HEK293 (cell line): Measurements from ENCODE around the gene ZFP36L1.

Experiments used
- CTCF ChIA-PET: fragments of 350-600 bp; formaldehyde crosslinking; extraction: SDS; loops from one replicate; lab custom pipeline; 2021; ENCODE audit warnings: antibody characterized with exemption; lab: Yijun Ruan, JAX
- POLR2A ChIA-PET: fragments of 300-600 bp; formaldehyde crosslinking; extraction: SDS; loops from one replicate; lab custom pipeline; 2020; ENCODE audit warnings: antibody characterized with exemption, inconsistent platforms; lab: Yijun Ruan, JAX
- H3K27ac ChIP-seq: fragments of 200-500 bp; sonication (Bioruptor generic); 2 replicates; pipeline ENCODE4 v1.5.1; 2014; ENCODE audit warnings: low read depth, low read length, control low read depth, inconsistent platforms; ENCODE audit errors: extremely low read depth
- H3K36me3 ChIP-seq, 2 experiments: fragments of 200-500 bp in 1 of 2; sonication (Bioruptor generic) in 1 of 2; 1 replicate in 1 of 2; 2 replicates in 1 of 2; pipeline ENCODE4 v1.5.1; 2014 to 2017; ENCODE audit warnings: inconsistent platforms in 2 of 2, low read length in 2 of 2; ENCODE audit not compliant: control insufficient read depth in 2 of 2, insufficient read depth in 1 of 2
- H3K4me1 ChIP-seq: fragments of 200-500 bp; sonication (Bioruptor generic); 2 replicates; pipeline ENCODE4 v1.5.1; 2014; ENCODE audit warnings: mild to moderate bottlenecking, low read length, inconsistent platforms; ENCODE audit not compliant: control insufficient read depth, insufficient read depth
- H3K4me3 ChIP-seq: 2 replicates; pipeline ENCODE4 v1.5.1; 2011; ENCODE audit warnings: low read depth, mild to moderate bottlenecking, control low read depth, low read length, moderate library complexity
- H3K9me3 ChIP-seq: fragments of 200-500 bp; sonication (Bioruptor generic); 2 replicates; pipeline ENCODE4 v1.5.1; 2014; ENCODE audit warnings: low read depth, low read length, inconsistent platforms; ENCODE audit not compliant: control insufficient read depth, insufficient read depth
- KLF7 ChIP-seq: fragments of 450-650 bp; formaldehyde crosslinking; IDR thresholded peaks from 2 replicates; pipeline ENCODE4 v1.5.1; 2016; ENCODE audit warnings: missing biosample characterization, missing genetic modification characterization, borderline replicate concordance
- PRDM1 ChIP-seq: fragments of 450-650 bp; formaldehyde crosslinking; IDR thresholded peaks from 2 replicates; pipeline ENCODE4; 2016; ENCODE audit warnings: missing biosample characterization, missing genetic modification characterization
- SCRT1 ChIP-seq: fragments of 450-650 bp; formaldehyde crosslinking; IDR thresholded peaks from 2 replicates; pipeline ENCODE4 v1.5.1; 2016; ENCODE audit warnings: missing biosample characterization, missing genetic modification characterization, borderline replicate concordance
- SCRT2 ChIP-seq: fragments of 450-650 bp; formaldehyde crosslinking; IDR thresholded peaks from 2 replicates; pipeline ENCODE4 v1.5.1; 2016; ENCODE audit warnings: missing biosample characterization, missing genetic modification characterization
- SP2 ChIP-seq: fragments of 450-650 bp; formaldehyde crosslinking; IDR thresholded peaks from 2 replicates; pipeline ENCODE4 v1.5.1; 2016; ENCODE audit warnings: missing biosample characterization, missing genetic modification characterization
- YY2 ChIP-seq: fragments of 450-650 bp; formaldehyde crosslinking; IDR thresholded peaks from 2 replicates; pipeline ENCODE4 v1.5.1; 2016; ENCODE audit warnings: missing biosample characterization, missing genetic modification characterization
- ZNF24 ChIP-seq: fragments of 450-650 bp; formaldehyde crosslinking; IDR thresholded peaks from 2 replicates; pipeline ENCODE4 v1.5.1; 2016; ENCODE audit warnings: missing biosample characterization, missing genetic modification characterization
- ZNF354C ChIP-seq: fragments of 450-650 bp; formaldehyde crosslinking; IDR thresholded peaks from 2 replicates; pipeline ENCODE4 v1.5.1; 2016; ENCODE audit warnings: missing biosample characterization, missing genetic modification characterization, low read depth, borderline replicate concordance
- ZNF404 ChIP-seq: fragments of 450-650 bp; formaldehyde crosslinking; IDR thresholded peaks from 2 replicates; pipeline ENCODE4 v1.5.1; 2017; ENCODE audit warnings: missing biosample characterization, missing genetic modification characterization
- ZNF48 ChIP-seq: fragments of 450-650 bp; formaldehyde crosslinking; IDR thresholded peaks from 2 replicates; pipeline ENCODE4 v1.5.1; 2016; ENCODE audit warnings: missing biosample characterization, missing genetic modification characterization
- ZNF521 ChIP-seq: fragments of 450-650 bp; formaldehyde crosslinking; IDR thresholded peaks from 2 replicates; pipeline ENCODE4 v1.5.1; 2017; ENCODE audit warnings: missing biosample characterization, mild to moderate bottlenecking, missing genetic modification characterization
- ZNF558 ChIP-seq: fragments of 450-650 bp; formaldehyde crosslinking; IDR thresholded peaks from 2 replicates; pipeline ENCODE4 v1.5.1; 2016; ENCODE audit warnings: missing biosample characterization, missing genetic modification characterization
- ZNF621 ChIP-seq: fragments of 450-650 bp; formaldehyde crosslinking; IDR thresholded peaks from 2 replicates; pipeline ENCODE4 v1.5.1; 2017; ENCODE audit warnings: missing biosample characterization, missing genetic modification characterization
- ZNF626 ChIP-seq: fragments of 450-650 bp; sonication (Bioruptor Pico); formaldehyde crosslinking; IDR thresholded peaks from 2 replicates; pipeline ENCODE4 v1.5.1; 2018; ENCODE audit warnings: missing biosample characterization, missing genetic modification characterization, inconsistent platforms
- ZNF654 ChIP-seq: fragments of 450-650 bp; formaldehyde crosslinking; IDR thresholded peaks from 2 replicates; pipeline ENCODE4 v1.5.1; 2016; ENCODE audit warnings: low read depth, missing biosample characterization, missing genetic modification characterization
- ZNF664 ChIP-seq: fragments of 450-650 bp; formaldehyde crosslinking; IDR thresholded peaks from 2 replicates; pipeline ENCODE4 v1.5.1; 2016; ENCODE audit warnings: missing biosample characterization, missing genetic modification characterization
- ZNF76 ChIP-seq: fragments of 450-650 bp; formaldehyde crosslinking; IDR thresholded peaks from 2 replicates; pipeline ENCODE4; 2016; ENCODE audit warnings: low read depth, missing biosample characterization, missing genetic modification characterization, borderline replicate concordance
- ZNF776 ChIP-seq: fragments of 450-650 bp; formaldehyde crosslinking; IDR thresholded peaks from 2 replicates; pipeline ENCODE4 v1.5.0; 2017; ENCODE audit warnings: missing biosample characterization, missing genetic modification characterization, borderline replicate concordance
- ZNF843 ChIP-seq: fragments of 450-650 bp; formaldehyde crosslinking; IDR thresholded peaks from 2 replicates; pipeline ENCODE4 v1.5.1; 2016; ENCODE audit warnings: missing biosample characterization, missing genetic modification characterization
- TF ChIP-seq, protein P1 (sequence below): fragments of 450-650 bp; formaldehyde crosslinking; IDR thresholded peaks from 2 replicates; pipeline ENCODE4 v1.5.1; 2016; ENCODE audit warnings: missing biosample characterization, missing genetic modification characterization
- TF ChIP-seq, protein P2 (sequence below): fragments of 450-650 bp; formaldehyde crosslinking; IDR thresholded peaks from 2 replicates; pipeline ENCODE4 v1.5.1; 2017; ENCODE audit warnings: missing biosample characterization, missing genetic modification characterization
- TF ChIP-seq, protein P3 (sequence below): fragments of 450-650 bp; formaldehyde crosslinking; IDR thresholded peaks from 2 replicates; pipeline ENCODE4 v1.5.1; 2016; ENCODE audit warnings: missing biosample characterization, missing genetic modification characterization
- TF ChIP-seq, protein P4 (sequence below): fragments of 450-650 bp; formaldehyde crosslinking; IDR thresholded peaks from 2 replicates; pipeline ENCODE4 v1.5.1; 2016; ENCODE audit warnings: missing biosample characterization, missing genetic modification characterization
- TF ChIP-seq, protein P5 (sequence below): fragments of 450-650 bp; formaldehyde crosslinking; IDR thresholded peaks from 2 replicates; pipeline ENCODE4 v1.5.1; 2017; ENCODE audit warnings: missing biosample characterization, missing genetic modification characterization
- TF ChIP-seq, protein P6 (sequence below): fragments of 450-650 bp; IDR thresholded peaks from 2 replicates; pipeline ENCODE4 v1.5.1; 2018; ENCODE audit warnings: missing biosample characterization, missing genetic modification characterization

The ZFP36L1 gene

DNA sequence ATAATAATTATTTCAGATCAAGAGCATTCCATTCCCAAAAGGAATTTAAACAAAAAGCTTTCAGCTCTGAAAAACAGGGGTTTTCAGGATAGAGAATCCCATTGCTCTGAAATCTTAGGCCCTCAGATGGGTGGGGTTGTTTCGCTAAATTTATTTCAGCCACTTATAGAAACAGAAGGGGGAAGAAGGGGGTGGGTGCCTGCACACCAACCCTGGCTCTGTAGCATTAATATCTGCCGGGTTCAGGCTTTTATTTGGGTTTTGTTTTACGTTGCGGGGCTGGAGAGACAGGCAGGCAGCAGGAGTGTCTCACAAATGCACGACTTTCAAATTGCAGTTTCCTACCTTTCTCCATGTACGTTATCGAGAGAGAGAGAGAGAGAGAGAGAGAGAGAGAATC lies 12.5 kb upstream of the ZFP36L1 start:
- H3K27ac ChIP-seq, result no peak overlapping the region
- H3K36me3 ChIP-seq, result no peaks in the 10 kb centered on the region
- peaks cover 3% of the 10 kb centered on the region; the same call in 1 of the 2 replicates for H3K4me1 ChIP-seq
- ChIA-PET CTCF (interaction anchor here (0.6 to 1.0 kb wide), 5 partner anchors 9 to 872 kb away, joined by 3 to 5 read pairs (median 3); no protein-coding TSS in a partner anchor), POLR2A (interaction anchor here (1.4 kb wide), 1 partner anchor 10 kb away, joined by 4 read pairs; no protein-coding TSS in a partner anchor)
- H3K9me3 ChIP-seq, result no peaks in the 10 kb centered on the region; the same call in 1 of the 2 replicates
- H3K4me3 ChIP-seq, result no peak overlapping the region
- TF ChIP-seq, protein P1, sequence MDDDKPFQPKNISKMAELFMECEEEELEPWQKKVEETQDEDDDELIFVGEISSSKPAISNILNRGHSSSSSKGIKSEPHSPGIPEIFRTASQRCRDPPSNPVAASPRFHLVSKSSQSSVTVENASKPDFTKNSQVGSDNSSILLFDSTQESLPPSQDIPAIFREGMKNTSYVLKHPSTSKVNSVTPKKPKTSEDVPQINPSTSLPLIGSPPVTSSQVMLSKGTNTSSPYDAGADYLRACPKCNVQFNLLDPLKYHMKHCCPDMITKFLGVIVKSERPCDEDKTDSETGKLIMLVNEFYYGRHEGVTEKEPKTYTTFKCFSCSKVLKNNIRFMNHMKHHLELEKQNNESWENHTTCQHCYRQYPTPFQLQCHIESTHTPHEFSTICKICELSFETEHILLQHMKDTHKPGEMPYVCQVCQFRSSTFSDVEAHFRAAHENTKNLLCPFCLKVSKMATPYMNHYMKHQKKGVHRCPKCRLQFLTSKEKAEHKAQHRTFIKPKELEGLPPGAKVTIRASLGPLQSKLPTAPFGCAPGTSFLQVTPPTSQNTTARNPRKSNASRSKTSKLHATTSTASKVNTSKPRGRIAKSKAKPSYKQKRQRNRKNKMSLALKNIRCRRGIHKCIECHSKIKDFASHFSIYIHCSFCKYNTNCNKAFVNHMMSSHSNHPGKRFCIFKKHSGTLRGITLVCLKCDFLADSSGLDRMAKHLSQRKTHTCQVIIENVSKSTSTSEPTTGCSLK (tag by site-specific recombination), result no peak

DNA sequence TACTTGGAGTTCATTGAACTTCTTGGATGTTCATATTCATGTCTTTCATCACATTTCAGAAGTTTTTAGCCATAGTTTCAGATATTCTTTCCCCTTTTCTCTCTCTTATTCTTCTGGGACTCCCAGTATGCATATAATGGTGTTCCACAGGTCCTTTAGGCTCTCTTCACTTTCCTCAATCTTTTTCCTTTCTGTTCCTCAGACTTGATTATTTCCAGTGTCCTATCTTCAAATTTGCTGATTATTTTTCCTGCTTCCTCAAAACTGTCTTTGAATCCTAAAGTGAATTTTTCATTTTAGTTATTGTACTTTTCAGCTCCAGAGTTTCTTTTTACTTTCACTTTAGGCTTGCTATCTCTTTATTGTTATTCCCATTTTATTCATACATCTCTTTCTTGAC lies 8.8 kb upstream of the ZFP36L1 start:
- no peak overlapping the region for H3K27ac ChIP-seq
- no peaks in the 10 kb centered on the region for H3K36me3 ChIP-seq
- POLR2A ChIA-PET, result no interaction called here
- H3K9me3 ChIP-seq, result no peaks in the 10 kb centered on the region; the same call in 1 of the 2 replicates
- CTCF ChIA-PET, result interaction anchor here (0.7 to 3.3 kb wide), 2 partner anchors 14 to 276 kb away, joined by 4 to 13 read pairs; no protein-coding TSS in a partner anchor
- H3K4me3 ChIP-seq, result no peak overlapping the region
- no peaks in the 10 kb centered on the region for H3K4me1 ChIP-seq
- TF ChIP-seq SCRT1 (tag by site-specific recombination), result peak; percentile 69
- TF ChIP-seq ZNF24 (tag by site-specific recombination), result no peak
- no peak for TF ChIP-seq ZNF626 (tag by site-specific recombination)
- TF ChIP-seq, protein P2, sequence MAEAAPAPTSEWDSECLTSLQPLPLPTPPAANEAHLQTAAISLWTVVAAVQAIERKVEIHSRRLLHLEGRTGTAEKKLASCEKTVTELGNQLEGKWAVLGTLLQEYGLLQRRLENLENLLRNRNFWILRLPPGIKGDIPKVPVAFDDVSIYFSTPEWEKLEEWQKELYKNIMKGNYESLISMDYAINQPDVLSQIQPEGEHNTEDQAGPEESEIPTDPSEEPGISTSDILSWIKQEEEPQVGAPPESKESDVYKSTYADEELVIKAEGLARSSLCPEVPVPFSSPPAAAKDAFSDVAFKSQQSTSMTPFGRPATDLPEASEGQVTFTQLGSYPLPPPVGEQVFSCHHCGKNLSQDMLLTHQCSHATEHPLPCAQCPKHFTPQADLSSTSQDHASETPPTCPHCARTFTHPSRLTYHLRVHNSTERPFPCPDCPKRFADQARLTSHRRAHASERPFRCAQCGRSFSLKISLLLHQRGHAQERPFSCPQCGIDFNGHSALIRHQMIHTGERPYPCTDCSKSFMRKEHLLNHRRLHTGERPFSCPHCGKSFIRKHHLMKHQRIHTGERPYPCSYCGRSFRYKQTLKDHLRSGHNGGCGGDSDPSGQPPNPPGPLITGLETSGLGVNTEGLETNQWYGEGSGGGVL, result no peak
- TF ChIP-seq, protein P3, sequence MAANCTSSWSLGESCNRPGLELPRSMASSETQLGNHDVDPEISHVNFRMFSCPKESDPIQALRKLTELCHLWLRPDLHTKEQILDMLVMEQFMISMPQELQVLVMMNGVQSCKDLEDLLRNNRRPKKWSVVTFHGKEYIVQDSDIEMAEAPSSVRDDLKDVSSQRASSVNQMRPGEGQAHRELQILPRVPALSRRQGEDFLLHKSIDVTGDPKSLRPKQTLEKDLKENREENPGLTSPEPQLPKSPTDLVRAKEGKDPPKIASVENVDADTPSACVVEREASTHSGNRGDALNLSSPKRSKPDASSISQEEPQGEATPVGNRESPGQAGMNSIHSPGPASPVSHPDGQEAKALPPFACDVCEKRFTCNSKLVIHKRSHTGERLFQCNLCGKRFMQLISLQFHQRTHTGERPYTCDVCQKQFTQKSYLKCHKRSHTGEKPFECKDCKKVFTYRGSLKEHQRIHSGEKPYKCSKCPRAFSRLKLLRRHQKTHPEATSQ (tag by site-specific recombination), result no peak
- TF ChIP-seq ZNF776 (tag by site-specific recombination), result no peak
- TF ChIP-seq, protein P4, sequence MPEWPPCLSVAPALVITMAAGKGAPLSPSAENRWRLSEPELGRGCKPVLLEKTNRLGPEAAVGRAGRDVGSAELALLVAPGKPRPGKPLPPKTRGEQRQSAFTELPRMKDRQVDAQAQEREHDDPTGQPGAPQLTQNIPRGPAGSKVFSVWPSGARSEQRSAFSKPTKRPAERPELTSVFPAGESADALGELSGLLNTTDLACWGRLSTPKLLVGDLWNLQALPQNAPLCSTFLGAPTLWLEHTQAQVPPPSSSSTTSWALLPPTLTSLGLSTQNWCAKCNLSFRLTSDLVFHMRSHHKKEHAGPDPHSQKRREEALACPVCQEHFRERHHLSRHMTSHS (tag by site-specific recombination), result no peak
- no peak for TF ChIP-seq KLF7 (tag by site-specific recombination)
- no peak for TF ChIP-seq ZNF621
- TF ChIP-seq ZNF664 (tag by site-specific recombination), result no peak
- no peak for TF ChIP-seq ZNF354C (tag by site-specific recombination)
- TF ChIP-seq ZNF654 (tag by site-specific recombination), result no peak
- no peak for TF ChIP-seq ZNF404 (tag by site-specific recombination)
- peak; percentile 70; the same call in 1 of the 2 replicates for TF ChIP-seq PRDM1
- TF ChIP-seq, protein P5, sequence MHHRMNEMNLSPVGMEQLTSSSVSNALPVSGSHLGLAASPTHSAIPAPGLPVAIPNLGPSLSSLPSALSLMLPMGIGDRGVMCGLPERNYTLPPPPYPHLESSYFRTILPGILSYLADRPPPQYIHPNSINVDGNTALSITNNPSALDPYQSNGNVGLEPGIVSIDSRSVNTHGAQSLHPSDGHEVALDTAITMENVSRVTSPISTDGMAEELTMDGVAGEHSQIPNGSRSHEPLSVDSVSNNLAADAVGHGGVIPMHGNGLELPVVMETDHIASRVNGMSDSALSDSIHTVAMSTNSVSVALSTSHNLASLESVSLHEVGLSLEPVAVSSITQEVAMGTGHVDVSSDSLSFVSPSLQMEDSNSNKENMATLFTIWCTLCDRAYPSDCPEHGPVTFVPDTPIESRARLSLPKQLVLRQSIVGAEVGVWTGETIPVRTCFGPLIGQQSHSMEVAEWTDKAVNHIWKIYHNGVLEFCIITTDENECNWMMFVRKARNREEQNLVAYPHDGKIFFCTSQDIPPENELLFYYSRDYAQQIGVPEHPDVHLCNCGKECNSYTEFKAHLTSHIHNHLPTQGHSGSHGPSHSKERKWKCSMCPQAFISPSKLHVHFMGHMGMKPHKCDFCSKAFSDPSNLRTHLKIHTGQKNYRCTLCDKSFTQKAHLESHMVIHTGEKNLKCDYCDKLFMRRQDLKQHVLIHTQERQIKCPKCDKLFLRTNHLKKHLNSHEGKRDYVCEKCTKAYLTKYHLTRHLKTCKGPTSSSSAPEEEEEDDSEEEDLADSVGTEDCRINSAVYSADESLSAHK (tag by site-specific recombination), result no peak
- TF ChIP-seq, protein P6, sequence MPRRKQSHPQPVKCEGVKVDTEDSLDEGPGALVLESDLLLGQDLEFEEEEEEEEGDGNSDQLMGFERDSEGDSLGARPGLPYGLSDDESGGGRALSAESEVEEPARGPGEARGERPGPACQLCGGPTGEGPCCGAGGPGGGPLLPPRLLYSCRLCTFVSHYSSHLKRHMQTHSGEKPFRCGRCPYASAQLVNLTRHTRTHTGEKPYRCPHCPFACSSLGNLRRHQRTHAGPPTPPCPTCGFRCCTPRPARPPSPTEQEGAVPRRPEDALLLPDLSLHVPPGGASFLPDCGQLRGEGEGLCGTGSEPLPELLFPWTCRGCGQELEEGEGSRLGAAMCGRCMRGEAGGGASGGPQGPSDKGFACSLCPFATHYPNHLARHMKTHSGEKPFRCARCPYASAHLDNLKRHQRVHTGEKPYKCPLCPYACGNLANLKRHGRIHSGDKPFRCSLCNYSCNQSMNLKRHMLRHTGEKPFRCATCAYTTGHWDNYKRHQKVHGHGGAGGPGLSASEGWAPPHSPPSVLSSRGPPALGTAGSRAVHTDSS, result no peak
- no peak for TF ChIP-seq ZNF521 (tag by site-specific recombination)
- TF ChIP-seq YY2 (tag by site-specific recombination), result no peak
- TF ChIP-seq ZNF843 (tag by site-specific recombination), result no peak
- peak; percentile 61 for TF ChIP-seq SCRT2
- TF ChIP-seq ZNF48 (tag by site-specific recombination), result no peak
- TF ChIP-seq ZNF558, result peak; percentile 99
- TF ChIP-seq SP2 (tag by site-specific recombination), result no peak
- TF ChIP-seq ZNF76 (tag by site-specific recombination), result no peak
